ENCODE data around the gene DGKH.

DGKH gene

DNA sequence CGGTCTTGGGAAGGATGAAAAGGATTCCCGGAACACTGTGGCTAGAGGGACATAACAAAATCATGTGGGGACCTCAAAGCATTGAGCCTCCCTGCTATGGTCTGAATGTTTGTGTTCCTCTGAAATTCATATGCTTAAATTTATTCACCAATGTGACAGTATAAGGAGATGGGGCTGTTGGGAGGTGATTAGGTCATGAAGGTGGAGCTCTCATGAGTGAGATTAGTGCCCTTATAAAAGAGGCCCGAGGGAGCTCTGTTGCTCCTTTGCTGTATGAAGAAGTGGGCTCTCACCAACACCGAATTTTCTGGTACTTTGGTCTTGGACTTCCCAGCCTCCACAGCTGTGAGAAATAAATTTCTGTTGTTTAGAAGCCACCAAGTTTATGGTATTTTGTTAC lies 26.1 kb upstream of the DGKH start:
- Histone ChIP-seq H3K27me3 (ENCODE audit: control insufficient read depth, insufficient read depth, low read length, poor library complexity, severe bottlenecking) (no peaks in the 10 kb centered on the region), H3K9me3 (ENCODE audit: control insufficient read depth, low read length) (no peaks in the 10 kb centered on the region), H3K36me3 (ENCODE audit: control insufficient read depth, insufficient read depth, low read length) (no peaks in the 10 kb centered on the region), H3K4me3 (ENCODE audit: insufficient read depth, low read depth, low read length) (no peak overlapping the region), H3K4me1 (ENCODE audit: control insufficient read depth, insufficient read depth, low read length) (no peaks in the 10 kb centered on the region), H3K27ac (ENCODE audit: insufficient read depth, low read depth, low read length, poor library complexity, severe bottlenecking) (no peak overlapping the region)
- 91 to 94% methylated on average over 4 of the region's 4 CpGs for WGBS, 2 experiments

DNA sequence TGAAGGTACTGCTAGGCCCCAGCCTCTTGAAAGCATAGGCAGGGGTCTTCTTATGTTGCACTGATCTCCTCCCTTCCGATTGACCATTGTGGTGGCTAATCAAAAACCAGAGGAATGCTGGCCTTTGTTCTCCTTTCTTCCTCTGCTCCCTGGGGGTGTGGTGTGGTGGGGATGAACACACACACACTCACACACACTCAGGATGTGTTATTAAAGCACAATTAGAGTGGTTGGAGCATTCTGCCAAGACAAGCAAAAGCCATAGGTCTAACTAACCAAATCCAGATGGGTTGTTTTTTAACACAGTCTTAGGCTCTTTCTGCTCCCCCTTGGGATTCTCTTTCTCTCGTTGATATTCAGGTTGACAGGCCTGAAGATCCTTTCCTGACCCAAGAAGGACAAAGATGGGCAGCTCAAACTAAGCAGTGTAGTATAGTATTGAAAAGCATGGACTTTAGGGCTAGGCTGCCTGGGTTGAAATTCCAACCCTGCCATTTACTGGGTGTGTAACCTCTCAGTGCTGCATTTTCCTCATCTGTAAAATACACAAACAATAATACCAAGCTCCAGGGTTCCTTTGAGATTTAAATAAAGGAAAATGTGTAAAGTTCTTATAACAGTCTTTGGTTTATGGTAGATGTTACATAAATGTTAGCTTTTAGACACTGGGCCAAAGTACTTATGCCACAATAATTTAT lies 25.5 kb upstream of the DGKH start:
- no peaks in the 10 kb centered on the region for H3K27me3 ChIP-seq (ENCODE audit: control insufficient read depth, insufficient read depth, low read length, poor library complexity, severe bottlenecking)
- H3K36me3 ChIP-seq (ENCODE audit: control insufficient read depth, insufficient read depth, low read length): no peaks in the 10 kb centered on the region
- no peaks in the 10 kb centered on the region for H3K9me3 ChIP-seq (ENCODE audit: control insufficient read depth, low read length)
- no peak overlapping the region for H3K4me3 ChIP-seq (ENCODE audit: insufficient read depth, low read depth, low read length)
- H3K4me1 ChIP-seq (ENCODE audit: control insufficient read depth, insufficient read depth, low read length): no peaks in the 10 kb centered on the region
- WGBS, 2 experiments: 83 to 94% methylated on average over 2 of the region's 2 CpGs
- H3K27ac ChIP-seq (ENCODE audit: insufficient read depth, low read depth, low read length, poor library complexity, severe bottlenecking): no peak overlapping the region

DNA sequence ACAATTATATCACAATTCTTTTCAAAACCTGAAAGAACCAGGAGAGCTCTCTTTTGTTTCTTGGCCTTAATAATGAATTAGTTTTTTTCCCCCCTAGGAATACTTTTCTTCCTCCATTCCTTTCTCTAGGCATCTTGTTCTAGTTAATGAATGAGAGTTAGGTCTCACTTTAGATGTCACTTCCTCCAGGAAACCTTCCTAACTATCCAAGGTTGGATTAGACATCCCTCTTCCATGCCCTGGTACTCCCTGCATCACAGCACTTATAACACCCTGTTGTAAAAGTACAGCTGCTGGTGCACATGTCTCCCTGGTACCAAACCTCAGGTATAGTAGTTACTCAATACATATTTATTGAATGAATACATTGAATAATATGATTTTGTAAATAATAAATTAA lies 21.2 kb upstream of the DGKH start:
- Histone ChIP-seq H3K27ac (ENCODE audit: insufficient read depth, low read depth, low read length, poor library complexity, severe bottlenecking) (no peak overlapping the region), H3K4me3 (ENCODE audit: insufficient read depth, low read depth, low read length) (no peak overlapping the region), H3K27me3 (ENCODE audit: control insufficient read depth, insufficient read depth, low read length, poor library complexity, severe bottlenecking) (no peaks in the 10 kb centered on the region), H3K4me1 (ENCODE audit: control insufficient read depth, insufficient read depth, low read length) (no peaks in the 10 kb centered on the region), H3K36me3 (ENCODE audit: control insufficient read depth, insufficient read depth, low read length) (no peaks in the 10 kb centered on the region), H3K9me3 (ENCODE audit: control insufficient read depth, low read length) (no peaks in the 10 kb centered on the region)

DNA sequence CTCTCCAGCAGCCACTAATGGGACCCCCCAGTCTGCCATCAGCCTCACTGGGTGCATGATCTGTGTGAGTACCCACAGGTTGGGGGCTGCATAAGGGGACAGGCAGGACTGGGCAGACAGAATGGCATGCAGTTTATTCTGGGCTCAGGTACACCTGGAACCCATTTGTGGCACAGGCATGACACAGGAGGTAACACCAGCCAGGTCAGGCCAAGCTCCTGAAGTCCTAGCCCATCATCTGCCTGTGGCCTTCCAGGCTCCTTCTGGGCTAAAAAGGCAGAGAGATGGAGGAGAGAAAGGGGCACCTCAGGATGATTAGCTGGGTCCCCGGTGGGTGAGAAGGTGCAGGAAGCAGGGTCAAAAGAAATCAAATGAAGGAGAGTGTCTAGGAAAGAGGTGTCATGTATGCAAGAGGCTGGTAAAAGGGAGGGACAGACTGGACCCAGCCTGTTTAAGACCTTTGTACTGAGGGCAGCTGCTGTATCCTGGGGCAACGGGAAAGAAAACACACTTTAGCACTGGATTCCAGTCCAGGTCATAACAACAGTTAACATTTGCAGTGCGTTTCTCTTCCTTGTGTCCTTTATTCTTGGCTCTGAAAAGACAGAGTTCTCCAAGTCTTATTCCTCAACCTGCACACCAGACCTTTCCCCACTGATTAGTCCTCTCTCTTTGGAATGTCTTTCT lies 20.2 kb upstream of the DGKH start:
- H3K9me3 ChIP-seq (ENCODE audit: control insufficient read depth, low read length): no peaks in the 10 kb centered on the region
- WGBS, 2 experiments: 86 to 88% methylated on average over 3 of the region's 3 CpGs
- H3K4me1 ChIP-seq (ENCODE audit: control insufficient read depth, insufficient read depth, low read length): no peaks in the 10 kb centered on the region
- no peaks in the 10 kb centered on the region for H3K36me3 ChIP-seq (ENCODE audit: control insufficient read depth, insufficient read depth, low read length)
- H3K27me3 ChIP-seq (ENCODE audit: control insufficient read depth, insufficient read depth, low read length, poor library complexity, severe bottlenecking): no peaks in the 10 kb centered on the region
- no peak overlapping the region for H3K4me3 ChIP-seq (ENCODE audit: insufficient read depth, low read depth, low read length)
- H3K27ac ChIP-seq (ENCODE audit: insufficient read depth, low read depth, low read length, poor library complexity, severe bottlenecking): no peak overlapping the region

DNA sequence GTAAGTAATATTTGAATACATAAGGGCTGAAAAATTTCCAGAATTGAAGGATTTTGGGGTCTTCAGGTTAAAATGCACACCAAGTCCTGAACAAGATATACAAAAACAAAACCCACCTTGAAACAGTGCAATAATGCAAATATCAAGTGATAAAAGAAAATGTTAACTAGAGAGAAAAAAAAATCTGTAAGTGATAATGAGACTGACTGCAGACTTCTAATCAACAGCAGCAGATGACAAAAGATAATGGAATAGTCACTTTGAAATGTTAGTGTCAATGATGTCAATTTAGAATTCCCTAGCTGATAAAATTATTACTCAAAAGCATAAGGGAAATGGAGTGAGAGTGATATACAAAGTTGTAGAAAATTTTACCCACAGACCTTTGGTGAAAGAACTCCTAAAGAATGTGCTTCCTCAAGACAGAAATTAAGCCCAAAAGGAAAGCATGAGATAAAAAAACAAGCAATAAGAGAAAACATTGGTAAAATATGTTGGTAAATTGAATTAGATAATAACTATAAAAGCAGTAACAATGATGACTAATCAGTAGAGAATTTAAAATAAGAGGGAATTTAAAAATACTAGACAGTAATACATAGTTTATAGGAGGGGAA lies 12.4 kb upstream of the DGKH start:
- Histone ChIP-seq H3K4me3 (ENCODE audit: insufficient read depth, low read depth, low read length) (no peak overlapping the region), H3K9me3 (ENCODE audit: control insufficient read depth, low read length) (no peaks in the 10 kb centered on the region), H3K27ac (ENCODE audit: insufficient read depth, low read depth, low read length, poor library complexity, severe bottlenecking) (no peak overlapping the region), H3K36me3 (ENCODE audit: control insufficient read depth, insufficient read depth, low read length) (no peaks in the 10 kb centered on the region), H3K4me1 (ENCODE audit: control insufficient read depth, insufficient read depth, low read length) (peaks cover 6% of the 10 kb centered on the region), H3K27me3 (ENCODE audit: control insufficient read depth, insufficient read depth, low read length, poor library complexity, severe bottlenecking) (peaks cover 32% of the 10 kb centered on the region)

DNA sequence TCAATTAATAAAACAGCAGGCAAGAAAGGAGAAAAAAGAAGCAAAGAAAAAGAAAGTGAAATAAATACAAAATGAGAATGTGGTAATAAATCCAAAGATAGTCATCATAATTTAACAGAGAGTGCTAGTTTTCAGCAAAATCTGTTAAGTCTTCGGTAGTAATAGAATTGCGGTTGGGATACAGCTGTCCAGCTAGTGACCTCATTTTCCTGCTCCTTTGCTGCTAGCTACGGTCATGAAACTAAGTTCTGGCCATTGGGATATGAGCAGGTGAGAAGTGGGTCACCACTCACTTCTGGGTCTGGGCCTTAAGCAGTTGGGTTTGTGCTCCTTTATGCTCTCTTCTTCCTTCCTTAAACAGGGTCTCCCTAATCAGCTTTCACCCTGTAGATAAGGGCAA lies 11.7 kb upstream of the DGKH start:
- Histone ChIP-seq H3K4me1 (ENCODE audit: control insufficient read depth, insufficient read depth, low read length) (peaks cover 6% of the 10 kb centered on the region), H3K27me3 (ENCODE audit: control insufficient read depth, insufficient read depth, low read length, poor library complexity, severe bottlenecking) (peaks cover 38% of the 10 kb centered on the region), H3K4me3 (ENCODE audit: insufficient read depth, low read depth, low read length) (no peak overlapping the region), H3K9me3 (ENCODE audit: control insufficient read depth, low read length) (no peaks in the 10 kb centered on the region), H3K27ac (ENCODE audit: insufficient read depth, low read depth, low read length, poor library complexity, severe bottlenecking) (no peak overlapping the region), H3K36me3 (ENCODE audit: control insufficient read depth, insufficient read depth, low read length) (no peaks in the 10 kb centered on the region)
- 89 to 96% methylated on average over 3 of the region's 3 CpGs for WGBS, 2 experiments

DNA sequence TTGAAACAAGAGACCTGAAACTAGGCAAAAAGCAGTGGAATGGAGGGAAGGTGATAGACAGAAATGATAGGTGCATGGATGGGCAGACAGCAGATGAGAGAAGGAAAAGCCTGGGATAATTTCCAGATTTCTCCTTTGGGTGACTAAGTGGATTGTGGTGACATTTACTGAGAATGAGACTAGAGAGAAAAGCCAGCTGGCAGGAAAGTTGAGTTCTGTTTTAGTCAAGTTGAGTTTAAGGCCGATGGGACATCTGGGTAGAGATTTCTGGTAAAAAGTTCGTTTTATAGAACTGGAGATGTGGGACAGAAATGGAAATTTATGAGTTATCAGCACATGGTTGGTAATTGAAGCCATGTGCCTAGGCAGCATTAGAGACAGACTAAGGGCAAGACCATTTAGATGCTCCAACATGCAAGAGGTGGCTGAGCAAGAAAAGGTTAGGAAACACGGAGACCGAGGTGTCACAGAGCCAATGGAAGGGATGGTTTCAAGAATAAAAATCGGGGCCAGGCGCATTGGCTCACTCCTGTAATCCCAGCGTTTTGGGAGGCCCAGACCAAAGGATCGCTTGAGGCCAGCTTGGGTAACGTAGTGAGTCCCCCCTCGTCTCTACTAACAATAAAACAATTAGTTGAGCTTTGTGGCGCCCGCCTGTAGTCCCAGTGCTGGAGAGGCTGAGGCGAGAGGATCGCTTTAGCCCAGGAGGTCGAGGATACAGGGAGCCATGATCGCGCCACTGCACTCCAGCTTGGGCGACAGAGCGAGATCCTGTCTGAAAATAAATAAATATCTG lies 9.6 kb upstream of the DGKH start:
- H3K4me1 ChIP-seq (ENCODE audit: control insufficient read depth, insufficient read depth, low read length): peaks cover 13% of the 10 kb centered on the region
- peaks cover 52% of the 10 kb centered on the region for H3K27me3 ChIP-seq (ENCODE audit: control insufficient read depth, insufficient read depth, low read length, poor library complexity, severe bottlenecking)
- no peaks in the 10 kb centered on the region for H3K9me3 ChIP-seq (ENCODE audit: control insufficient read depth, low read length)
- WGBS, 2 experiments: 86 to 90% methylated on average over 19 of the region's 19 CpGs
- no peak overlapping the region for H3K27ac ChIP-seq (ENCODE audit: insufficient read depth, low read depth, low read length, poor library complexity, severe bottlenecking)
- no peaks in the 10 kb centered on the region for H3K36me3 ChIP-seq (ENCODE audit: control insufficient read depth, insufficient read depth, low read length)
- no peak overlapping the region for H3K4me3 ChIP-seq (ENCODE audit: insufficient read depth, low read depth, low read length)

DNA sequence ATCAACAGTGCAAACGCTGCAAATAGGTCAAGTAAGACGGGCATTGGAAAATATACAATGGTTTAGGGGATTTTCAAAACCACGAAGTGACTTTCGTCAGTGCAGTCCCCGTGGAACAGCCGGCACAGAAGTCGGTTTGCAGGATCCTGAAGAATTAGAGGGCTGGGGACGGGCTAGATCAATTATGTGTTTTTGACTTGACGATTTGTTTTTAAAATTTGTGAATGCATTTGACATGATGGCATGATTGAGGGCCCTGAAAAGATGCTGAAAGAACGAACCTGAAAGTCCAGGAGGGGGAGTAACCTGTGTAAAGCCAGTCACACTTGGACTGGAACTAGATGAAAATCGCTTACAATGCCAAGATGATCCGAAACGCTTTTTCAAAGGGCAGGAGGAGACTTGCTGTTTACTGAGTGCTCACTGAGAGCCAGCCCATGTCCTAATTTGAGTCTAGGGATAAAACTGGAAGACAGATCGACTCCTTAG lies 8.9 kb upstream of the DGKH start:
- no peaks in the 10 kb centered on the region for H3K36me3 ChIP-seq (ENCODE audit: control insufficient read depth, insufficient read depth, low read length)
- peak overlapping the region; percentile 74 for H3K4me3 ChIP-seq (ENCODE audit: insufficient read depth, low read depth, low read length)
- no peaks in the 10 kb centered on the region for H3K9me3 ChIP-seq (ENCODE audit: control insufficient read depth, low read length)
- H3K27ac ChIP-seq (ENCODE audit: insufficient read depth, low read depth, low read length, poor library complexity, severe bottlenecking): no peak overlapping the region
- peaks cover 13% of the 10 kb centered on the region for H3K4me1 ChIP-seq (ENCODE audit: control insufficient read depth, insufficient read depth, low read length)
- peaks cover 53% of the 10 kb centered on the region for H3K27me3 ChIP-seq (ENCODE audit: control insufficient read depth, insufficient read depth, low read length, poor library complexity, severe bottlenecking)
- WGBS, 2 experiments: 35 to 36% methylated on average over 14 of the region's 14 CpGs

DNA sequence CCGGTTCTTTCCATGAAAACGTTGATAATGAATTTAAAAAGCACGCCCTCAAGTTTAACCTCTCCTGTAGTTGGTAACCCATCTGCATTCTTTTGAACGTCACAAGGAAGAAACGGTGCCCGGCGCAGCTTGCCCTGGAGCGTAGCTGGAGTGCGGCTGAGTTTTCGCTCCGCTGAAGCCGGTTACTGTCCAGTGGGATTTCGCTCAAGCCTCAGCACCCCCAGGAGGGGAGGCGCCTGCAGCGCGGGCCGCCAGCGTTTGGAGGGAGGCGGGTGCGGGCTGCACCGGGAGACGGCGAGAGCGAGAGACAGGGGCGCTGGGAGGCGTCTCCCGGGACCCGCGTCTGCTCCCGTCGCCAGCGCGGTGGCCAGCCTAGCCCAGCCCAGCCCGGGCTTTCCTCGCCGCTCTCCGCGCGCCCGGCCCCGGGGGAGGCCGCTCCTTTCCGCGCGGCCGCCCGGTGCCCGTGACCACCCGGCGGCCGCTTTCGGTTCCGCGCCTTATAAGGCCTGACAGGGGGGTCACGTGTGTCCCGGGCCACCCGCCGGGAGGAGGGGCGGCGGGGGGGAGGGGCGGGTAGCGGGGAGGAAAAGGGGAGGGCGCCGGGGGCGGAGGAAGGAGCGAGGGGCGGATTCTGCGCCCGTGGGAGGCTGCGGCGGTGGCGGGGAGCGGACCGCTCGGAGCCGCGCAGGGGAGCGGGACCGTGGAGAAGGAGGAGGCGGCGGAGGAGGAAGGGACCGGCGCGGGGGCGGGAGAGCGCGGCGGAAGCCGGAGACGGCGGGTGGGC lies 8.3 kb upstream of the DGKH start:
- Histone ChIP-seq H3K27ac (ENCODE audit: insufficient read depth, low read depth, low read length, poor library complexity, severe bottlenecking) (no peak overlapping the region), H3K4me3 (ENCODE audit: insufficient read depth, low read depth, low read length) (peak overlapping the region; percentile 74), H3K4me1 (ENCODE audit: control insufficient read depth, insufficient read depth, low read length) (peaks cover 13% of the 10 kb centered on the region), H3K27me3 (ENCODE audit: control insufficient read depth, insufficient read depth, low read length, poor library complexity, severe bottlenecking) (peaks cover 59% of the 10 kb centered on the region), H3K9me3 (ENCODE audit: control insufficient read depth, low read length) (no peaks in the 10 kb centered on the region), H3K36me3 (ENCODE audit: control insufficient read depth, insufficient read depth, low read length) (no peaks in the 10 kb centered on the region)
- 0 to 1% methylated on average over 91 of the region's 91 CpGs for WGBS, 2 experiments

Measured in ectodermal cell (in vitro differentiated cells).